ENCODE data around the gene DVL2.

DNA sequence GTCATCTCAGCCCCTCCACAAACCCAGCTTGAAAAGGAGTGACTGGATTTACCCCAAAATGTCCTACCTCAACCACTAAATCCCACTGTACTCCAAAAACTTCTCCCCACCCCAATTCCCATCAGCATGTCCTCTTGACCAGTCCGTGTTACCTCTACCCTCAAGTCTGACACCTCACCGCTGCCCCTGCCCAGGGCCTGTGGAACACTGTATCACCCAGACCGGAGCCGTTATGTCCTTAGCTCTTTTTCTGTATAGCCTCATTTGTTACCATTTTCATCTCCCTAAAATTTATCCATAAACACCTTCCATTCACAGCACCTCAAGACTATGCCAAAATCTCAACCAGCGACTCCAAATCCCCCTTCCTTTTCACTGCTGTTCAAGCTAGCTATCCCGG is 2.5 kb upstream of the DVL2 start:
- TF ChIP-seq, protein P1, sequence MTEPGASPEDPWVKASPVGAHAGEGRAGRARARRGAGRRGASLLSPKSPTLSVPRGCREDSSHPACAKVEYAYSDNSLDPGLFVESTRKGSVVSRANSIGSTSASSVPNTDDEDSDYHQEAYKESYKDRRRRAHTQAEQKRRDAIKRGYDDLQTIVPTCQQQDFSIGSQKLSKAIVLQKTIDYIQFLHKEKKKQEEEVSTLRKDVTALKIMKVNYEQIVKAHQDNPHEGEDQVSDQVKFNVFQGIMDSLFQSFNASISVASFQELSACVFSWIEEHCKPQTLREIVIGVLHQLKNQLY (CRISPR knock-in tag; IDR thresholded peaks at IDR 0.05), result no peak
- TF ChIP-seq, protein P2, sequence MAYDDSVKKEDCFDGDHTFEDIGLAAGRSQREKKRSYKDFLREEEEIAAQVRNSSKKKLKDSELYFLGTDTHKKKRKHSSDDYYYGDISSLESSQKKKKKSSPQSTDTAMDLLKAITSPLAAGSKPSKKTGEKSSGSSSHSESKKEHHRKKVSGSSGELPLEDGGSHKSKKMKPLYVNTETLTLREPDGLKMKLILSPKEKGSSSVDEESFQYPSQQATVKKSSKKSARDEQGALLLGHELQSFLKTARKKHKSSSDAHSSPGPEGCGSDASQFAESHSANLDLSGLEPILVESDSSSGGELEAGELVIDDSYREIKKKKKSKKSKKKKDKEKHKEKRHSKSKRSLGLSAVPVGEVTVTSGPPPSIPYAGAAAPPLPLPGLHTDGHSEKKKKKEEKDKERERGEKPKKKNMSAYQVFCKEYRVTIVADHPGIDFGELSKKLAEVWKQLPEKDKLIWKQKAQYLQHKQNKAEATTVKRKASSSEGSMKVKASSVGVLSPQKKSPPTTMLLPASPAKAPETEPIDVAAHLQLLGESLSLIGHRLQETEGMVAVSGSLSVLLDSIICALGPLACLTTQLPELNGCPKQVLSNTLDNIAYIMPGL (CRISPR knock-in tag; IDR thresholded peaks at IDR 0.05), result no peak
- TF ChIP-seq, protein P3, sequence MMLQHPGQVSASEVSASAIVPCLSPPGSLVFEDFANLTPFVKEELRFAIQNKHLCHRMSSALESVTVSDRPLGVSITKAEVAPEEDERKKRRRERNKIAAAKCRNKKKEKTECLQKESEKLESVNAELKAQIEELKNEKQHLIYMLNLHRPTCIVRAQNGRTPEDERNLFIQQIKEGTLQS (CRISPR knock-in tag; conservative IDR thresholded peaks at IDR 0.05), result no peak
- TF ChIP-seq RELA (CRISPR knock-in tag; IDR thresholded peaks at IDR 0.05; ENCODE audit: borderline replicate concordance), result no peak
- no peak for TF ChIP-seq NR1H2 (CRISPR knock-in tag; IDR thresholded peaks at IDR 0.05)
- TF ChIP-seq, protein P4, sequence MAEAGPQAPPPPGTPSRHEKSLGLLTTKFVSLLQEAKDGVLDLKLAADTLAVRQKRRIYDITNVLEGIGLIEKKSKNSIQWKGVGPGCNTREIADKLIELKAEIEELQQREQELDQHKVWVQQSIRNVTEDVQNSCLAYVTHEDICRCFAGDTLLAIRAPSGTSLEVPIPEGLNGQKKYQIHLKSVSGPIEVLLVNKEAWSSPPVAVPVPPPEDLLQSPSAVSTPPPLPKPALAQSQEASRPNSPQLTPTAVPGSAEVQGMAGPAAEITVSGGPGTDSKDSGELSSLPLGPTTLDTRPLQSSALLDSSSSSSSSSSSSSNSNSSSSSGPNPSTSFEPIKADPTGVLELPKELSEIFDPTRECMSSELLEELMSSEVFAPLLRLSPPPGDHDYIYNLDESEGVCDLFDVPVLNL (CRISPR knock-in tag; IDR thresholded peaks at IDR 0.05; ENCODE audit: borderline replicate concordance, low read depth), result no peak
- TF ChIP-seq, protein P5, sequence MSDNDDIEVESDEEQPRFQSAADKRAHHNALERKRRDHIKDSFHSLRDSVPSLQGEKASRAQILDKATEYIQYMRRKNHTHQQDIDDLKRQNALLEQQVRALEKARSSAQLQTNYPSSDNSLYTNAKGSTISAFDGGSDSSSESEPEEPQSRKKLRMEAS (CRISPR knock-in tag; IDR thresholded peaks at IDR 0.05), result no peak
- no peak for TF ChIP-seq TP53 (CRISPR knock-in tag; IDR thresholded peaks at IDR 0.05)
